HepG2 (cell line): ENCODE data around the gene PAN2. TPM values are rescaled to one million over a fixed set of nuclear protein-coding genes. Genes with fewer than 3 reads are reported as not detected.

ENCODE experiments used
- ARNTL ChIP-seq: sonication (generic); formaldehyde crosslinking; IDR thresholded peaks from 2 replicates; pipeline ENCODE4 v1.4.0; 2020; ENCODE audit warnings: mild to moderate bottlenecking, missing genetic modification reagents
- ATF7 ChIP-seq, 2 experiments: fragments of 450-650 bp in 1 of 2; sonication (generic) in 1 of 2; formaldehyde crosslinking in 1 of 2; IDR thresholded peaks; 2 replicates each; pipeline versions ENCODE4 v1.4.0 to v1.6.1; 2016 to 2020; ENCODE audit warnings: antibody characterized with exemption in 1 of 2, mild to moderate bottlenecking in 1 of 2, missing genetic modification reagents in 1 of 2
- CEBPG ChIP-seq: IDR thresholded peaks from 2 replicates; pipeline ENCODE4 v1.6.1; 2016
- FOXC1 ChIP-seq: sonication (generic); formaldehyde crosslinking; IDR thresholded peaks from 2 replicates; pipeline ENCODE4 v1.8.0; 2022; ENCODE audit warnings: mild to moderate bottlenecking, missing genetic modification reagents, borderline replicate concordance
- NFYB ChIP-seq: sonication (generic); formaldehyde crosslinking; IDR thresholded peaks from 2 replicates; pipeline ENCODE4 v1.4.0; 2020; ENCODE audit warnings: missing genetic modification reagents
- SMAD1 ChIP-seq: sonication (generic); formaldehyde crosslinking; IDR thresholded peaks from 2 replicates; pipeline ENCODE4 v1.4.0; 2020; ENCODE audit warnings: missing genetic modification reagents, low read depth, mild to moderate bottlenecking, borderline replicate concordance
- SP5 ChIP-seq: IDR thresholded peaks from 2 replicates; pipeline ENCODE4 v1.6.1; 2016; ENCODE audit warnings: low read depth, borderline replicate concordance
- ZNF510 ChIP-seq: sonication (generic); formaldehyde crosslinking; IDR thresholded peaks from 2 replicates; pipeline ENCODE4 v1.4.0; 2020; ENCODE audit warnings: low read depth, mild to moderate bottlenecking, missing genetic modification reagents
- ZNF781 ChIP-seq: sonication (generic); formaldehyde crosslinking; IDR thresholded peaks from 2 replicates; pipeline ENCODE4 v1.5.1; 2020; ENCODE audit warnings: borderline replicate concordance, mild to moderate bottlenecking, missing genetic modification reagents; ENCODE audit errors: not compliant biosample characterization
- polyA plus RNA-seq, 8 experiments: library from polyadenylated mRNA; depleted of rRNA in 3 of 8; stranded (reverse) in 7 of 8; unstranded in 1 of 8; fragments of >200 nt; fragmentation: Illumina TruSeq in 4 of 8; extraction: Trizol in 4 of 8; gene quantifications; 2 replicates each; pipeline versions ENCODE4 v1.2.1 to v1.2.3, GENCODE V29; 2011 to 2016; ENCODE audit warnings: low read depth in 4 of 8, missing spikeins in 1 of 8, mixed read lengths in 1 of 8; ENCODE audit not compliant: insufficient read depth in 1 of 8
- total RNA-seq, 5 experiments: library from RNA; depleted of rRNA; stranded (reverse); fragments of >200 nt; fragmentation: Illumina TruSeq; extraction: Trizol; gene quantifications; 2 replicates each; pipeline ENCODE4 v1.2.3, GENCODE V29; 2016; ENCODE audit warnings: low read depth in 1 of 5
- TF ChIP-seq, protein P1 (sequence below): sonication (generic); formaldehyde crosslinking; IDR thresholded peaks from 2 replicates; pipeline ENCODE4 v1.4.0; 2020; ENCODE audit warnings: missing genetic modification reagents
- TF ChIP-seq, protein P2 (sequence below): sonication (generic); IDR thresholded peaks from 2 replicates; pipeline ENCODE4 v1.6.1; 2016; ENCODE audit warnings: low read depth, borderline replicate concordance
- TF ChIP-seq, protein P3 (sequence below): sonication (generic); formaldehyde crosslinking; IDR thresholded peaks from 2 replicates; pipeline ENCODE4 v1.5.0; 2020; ENCODE audit warnings: mild to moderate bottlenecking, missing genetic modification reagents, moderate library complexity
- TF ChIP-seq, protein P4 (sequence below): IDR thresholded peaks from 2 replicates; pipeline ENCODE4 v1.6.1; 2018; ENCODE audit warnings: missing genetic modification reagents, mild to moderate bottlenecking, missing compliant biosample characterization

Gene PAN2
- total and polyA plus RNA-seq, 2 of the 13 experiments (the other 11 are each of a cell fraction or from before 2014, with no cell fraction given) = 27.2 to 61.1 TPM

DNA sequence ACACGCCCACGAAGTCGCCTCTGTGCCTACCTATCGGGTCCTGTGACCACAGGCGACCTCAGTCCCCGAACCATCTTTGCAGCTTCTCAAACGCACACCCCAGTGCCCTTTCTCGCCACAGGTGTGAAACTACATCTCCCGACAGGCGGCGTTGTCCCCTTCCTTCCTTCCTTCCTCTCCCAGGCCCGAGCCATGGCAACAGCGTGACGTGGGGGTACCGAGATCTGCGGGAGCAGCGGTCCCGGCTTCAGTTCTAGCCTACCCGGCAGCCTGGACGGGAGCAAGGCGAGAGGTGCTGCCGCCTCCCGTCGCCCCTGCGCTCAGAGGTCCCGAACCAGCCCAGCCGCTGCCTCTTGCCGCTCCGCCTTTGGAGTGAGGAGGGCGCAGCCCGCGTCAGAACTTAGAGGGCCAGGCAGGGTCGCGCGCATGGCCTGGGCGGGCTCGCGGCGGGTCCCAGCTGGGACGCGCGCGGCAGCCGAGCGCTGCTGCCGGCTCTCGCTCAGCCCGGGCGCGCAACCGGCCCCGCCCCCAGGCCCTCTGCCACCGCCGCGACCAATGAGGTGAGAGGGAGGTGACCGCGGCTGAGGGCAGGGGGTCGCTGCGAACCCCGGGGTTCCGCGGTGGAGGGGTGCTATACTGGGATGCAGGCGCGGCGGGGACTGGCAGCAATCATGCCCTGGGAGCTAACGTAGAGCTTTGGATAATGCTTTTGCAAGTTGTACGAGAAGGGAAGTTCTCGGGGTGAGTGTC is 66.9 kb downstream of the PAN2 start, which contains the start of gene COQ10A (continued):
- TF ChIP-seq, protein P1, sequence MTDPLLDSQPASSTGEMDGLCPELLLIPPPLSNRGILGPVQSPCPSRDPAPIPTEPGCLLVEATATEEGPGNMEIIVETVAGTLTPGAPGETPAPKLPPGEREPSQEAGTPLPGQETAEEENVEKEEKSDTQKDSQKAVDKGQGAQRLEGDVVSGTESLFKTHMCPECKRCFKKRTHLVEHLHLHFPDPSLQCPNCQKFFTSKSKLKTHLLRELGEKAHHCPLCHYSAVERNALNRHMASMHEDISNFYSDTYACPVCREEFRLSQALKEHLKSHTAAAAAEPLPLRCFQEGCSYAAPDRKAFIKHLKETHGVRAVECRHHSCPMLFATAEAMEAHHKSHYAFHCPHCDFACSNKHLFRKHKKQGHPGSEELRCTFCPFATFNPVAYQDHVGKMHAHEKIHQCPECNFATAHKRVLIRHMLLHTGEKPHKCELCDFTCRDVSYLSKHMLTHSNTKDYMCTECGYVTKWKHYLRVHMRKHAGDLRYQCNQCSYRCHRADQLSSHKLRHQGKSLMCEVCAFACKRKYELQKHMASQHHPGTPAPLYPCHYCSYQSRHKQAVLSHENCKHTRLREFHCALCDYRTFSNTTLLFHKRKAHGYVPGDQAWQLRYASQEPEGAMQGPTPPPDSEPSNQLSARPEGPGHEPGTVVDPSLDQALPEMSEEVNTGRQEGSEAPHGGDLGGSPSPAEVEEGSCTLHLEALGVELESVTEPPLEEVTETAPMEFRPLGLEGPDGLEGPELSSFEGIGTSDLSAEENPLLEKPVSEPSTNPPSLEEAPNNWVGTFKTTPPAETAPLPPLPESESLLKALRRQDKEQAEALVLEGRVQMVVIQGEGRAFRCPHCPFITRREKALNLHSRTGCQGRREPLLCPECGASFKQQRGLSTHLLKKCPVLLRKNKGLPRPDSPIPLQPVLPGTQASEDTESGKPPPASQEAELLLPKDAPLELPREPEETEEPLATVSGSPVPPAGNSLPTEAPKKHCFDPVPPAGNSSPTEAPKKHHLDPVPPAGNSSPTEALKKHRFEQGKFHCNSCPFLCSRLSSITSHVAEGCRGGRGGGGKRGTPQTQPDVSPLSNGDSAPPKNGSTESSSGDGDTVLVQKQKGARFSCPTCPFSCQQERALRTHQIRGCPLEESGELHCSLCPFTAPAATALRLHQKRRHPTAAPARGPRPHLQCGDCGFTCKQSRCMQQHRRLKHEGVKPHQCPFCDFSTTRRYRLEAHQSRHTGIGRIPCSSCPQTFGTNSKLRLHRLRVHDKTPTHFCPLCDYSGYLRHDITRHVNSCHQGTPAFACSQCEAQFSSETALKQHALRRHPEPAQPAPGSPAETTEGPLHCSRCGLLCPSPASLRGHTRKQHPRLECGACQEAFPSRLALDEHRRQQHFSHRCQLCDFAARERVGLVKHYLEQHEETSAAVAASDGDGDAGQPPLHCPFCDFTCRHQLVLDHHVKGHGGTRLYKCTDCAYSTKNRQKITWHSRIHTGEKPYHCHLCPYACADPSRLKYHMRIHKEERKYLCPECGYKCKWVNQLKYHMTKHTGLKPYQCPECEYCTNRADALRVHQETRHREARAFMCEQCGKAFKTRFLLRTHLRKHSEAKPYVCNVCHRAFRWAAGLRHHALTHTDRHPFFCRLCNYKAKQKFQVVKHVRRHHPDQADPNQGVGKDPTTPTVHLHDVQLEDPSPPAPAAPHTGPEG (CRISPR knock-in tag) = peak; percentile 47; the same call in 1 of the 2 replicates
- TF ChIP-seq SP5 (CRISPR knock-in tag) = 0 out of 2 replicates have a peak, but pooled peaks have one; percentile 15
- TF ChIP-seq ARNTL (CRISPR knock-in tag) = 0 out of 2 replicates have a peak, but pooled peaks have one; percentile 51
- TF ChIP-seq, protein P2, sequence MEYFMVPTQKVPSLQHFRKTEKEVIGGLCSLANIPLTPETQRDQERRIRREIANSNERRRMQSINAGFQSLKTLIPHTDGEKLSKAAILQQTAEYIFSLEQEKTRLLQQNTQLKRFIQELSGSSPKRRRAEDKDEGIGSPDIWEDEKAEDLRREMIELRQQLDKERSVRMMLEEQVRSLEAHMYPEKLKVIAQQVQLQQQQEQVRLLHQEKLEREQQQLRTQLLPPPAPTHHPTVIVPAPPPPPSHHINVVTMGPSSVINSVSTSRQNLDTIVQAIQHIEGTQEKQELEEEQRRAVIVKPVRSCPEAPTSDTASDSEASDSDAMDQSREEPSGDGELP = peak; percentile 84; the same call in 1 of the 2 replicates
- TF ChIP-seq, protein P3, sequence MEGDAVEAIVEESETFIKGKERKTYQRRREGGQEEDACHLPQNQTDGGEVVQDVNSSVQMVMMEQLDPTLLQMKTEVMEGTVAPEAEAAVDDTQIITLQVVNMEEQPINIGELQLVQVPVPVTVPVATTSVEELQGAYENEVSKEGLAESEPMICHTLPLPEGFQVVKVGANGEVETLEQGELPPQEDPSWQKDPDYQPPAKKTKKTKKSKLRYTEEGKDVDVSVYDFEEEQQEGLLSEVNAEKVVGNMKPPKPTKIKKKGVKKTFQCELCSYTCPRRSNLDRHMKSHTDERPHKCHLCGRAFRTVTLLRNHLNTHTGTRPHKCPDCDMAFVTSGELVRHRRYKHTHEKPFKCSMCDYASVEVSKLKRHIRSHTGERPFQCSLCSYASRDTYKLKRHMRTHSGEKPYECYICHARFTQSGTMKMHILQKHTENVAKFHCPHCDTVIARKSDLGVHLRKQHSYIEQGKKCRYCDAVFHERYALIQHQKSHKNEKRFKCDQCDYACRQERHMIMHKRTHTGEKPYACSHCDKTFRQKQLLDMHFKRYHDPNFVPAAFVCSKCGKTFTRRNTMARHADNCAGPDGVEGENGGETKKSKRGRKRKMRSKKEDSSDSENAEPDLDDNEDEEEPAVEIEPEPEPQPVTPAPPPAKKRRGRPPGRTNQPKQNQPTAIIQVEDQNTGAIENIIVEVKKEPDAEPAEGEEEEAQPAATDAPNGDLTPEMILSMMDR (CRISPR knock-in tag) = peak; percentile 89
- 0 out of 2 replicates have a peak, but pooled peaks have one; percentile 52 for TF ChIP-seq ZNF510 (CRISPR knock-in tag)
- TF ChIP-seq ATF7 (IDR thresholded peaks at IDR 0.05) = no peak
- TF ChIP-seq ATF7 (CRISPR knock-in tag; IDR thresholded peaks at IDR 0.05) = 0 out of 2 replicates have a peak, but pooled peaks have one; percentile 21
- peak; percentile 30; the same call in 1 of the 2 replicates for TF ChIP-seq SMAD1 (CRISPR knock-in tag)
- TF ChIP-seq, protein P4, sequence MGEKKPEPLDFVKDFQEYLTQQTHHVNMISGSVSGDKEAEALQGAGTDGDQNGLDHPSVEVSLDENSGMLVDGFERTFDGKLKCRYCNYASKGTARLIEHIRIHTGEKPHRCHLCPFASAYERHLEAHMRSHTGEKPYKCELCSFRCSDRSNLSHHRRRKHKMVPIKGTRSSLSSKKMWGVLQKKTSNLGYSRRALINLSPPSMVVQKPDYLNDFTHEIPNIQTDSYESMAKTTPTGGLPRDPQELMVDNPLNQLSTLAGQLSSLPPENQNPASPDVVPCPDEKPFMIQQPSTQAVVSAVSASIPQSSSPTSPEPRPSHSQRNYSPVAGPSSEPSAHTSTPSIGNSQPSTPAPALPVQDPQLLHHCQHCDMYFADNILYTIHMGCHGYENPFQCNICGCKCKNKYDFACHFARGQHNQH (CRISPR knock-in tag) = peak; percentile 77; the same call in 1 of the 2 replicates
- TF ChIP-seq ZNF781 (CRISPR knock-in tag) = no peak
- 0 out of 2 replicates have a peak, but pooled peaks have one; percentile 90 for TF ChIP-seq FOXC1 (CRISPR knock-in tag)
- TF ChIP-seq CEBPG (CRISPR knock-in tag) = peak; percentile 24; the same call in 1 of the 2 replicates
- TF ChIP-seq NFYB = peak; percentile 65
